ENCODE measurements around the gene H2BK1. TPM values are rescaled to one million over a fixed set of nuclear protein-coding genes. Genes with fewer than 3 reads are reported as not detected.

Gene H2BK1
- total RNA-seq, 1 experiment from 2014 or later: not detected

GRCh38 chr7:151178236-151178635, 32.1 kb downstream of the H2BK1 start:
- DNase-seq (ENCODE audit: low read depth, low spot score) (no peak), ATAC-seq (no peak)
- H3K27ac ChIP-seq (ENCODE audit: low read length): no peak overlapping the region
- in situ Hi-C loops (cut with HindIII; ENCODE audit: low pct_unique_long_range_greater_than_20kb, low sequenced_read_pairs) (no loop called here), intact Hi-C loops (cut with micrococcal nuclease; ENCODE audit: unreplicated experiment) (no loop called here)
- ChIA-PET POLR2A (no interaction called here), CTCF (no interaction called here)
- no TSS peak for BruUV-seq (replicated peaks)
- H3K36me3 ChIP-seq (ENCODE audit: control insufficient read depth, insufficient read depth, low read length): no peaks in the 10 kb centered on the region
- TF ChIP-seq CTCF (IDR thresholded peaks at IDR 0.05) (no peak), TCF7L2 (IDR thresholded peaks at IDR 0.05; ENCODE audit: low read depth, low read length) (no peak), REST (IDR thresholded peaks at IDR 0.05; ENCODE audit: insufficient read depth in 1 of 2, low read depth in 2 of 2, low read length in 1 of 2) (no peak), POLR2AphosphoS5 (IDR thresholded peaks at IDR 0.05; ENCODE audit: low read depth, low read length) (no peak), SIN3A (IDR thresholded peaks at IDR 0.05; ENCODE audit: borderline replicate concordance, insufficient read depth, low read depth, low read length) (no peak)
- no peaks in the 10 kb centered on the region for H3K4me1 ChIP-seq (ENCODE audit: control insufficient read depth, insufficient read depth, low read length)
- peaks cover 4% of the 10 kb centered on the region; the same call in 1 of the 2 replicates for H3K27me3 ChIP-seq (ENCODE audit: control insufficient read depth, insufficient read depth, low read length)
- no peak overlapping the region for H3K4me3 ChIP-seq (ENCODE audit: low read depth in 2 of 2, low read length in 2 of 2)
- H3K9me3 ChIP-seq (ENCODE audit: control insufficient read depth, insufficient read depth, low read depth, low read length): no peaks in the 10 kb centered on the region

- TF ChIP-seq SIN3A (IDR thresholded peaks at IDR 0.05; ENCODE audit: borderline replicate concordance, insufficient read depth, low read depth, low read length): no peak
- TF ChIP-seq TCF7L2 (IDR thresholded peaks at IDR 0.05; ENCODE audit: low read depth, low read length): no peak
- TF ChIP-seq REST (IDR thresholded peaks at IDR 0.05; ENCODE audit: insufficient read depth in 1 of 2, low read depth in 2 of 2, low read length in 1 of 2): no peak
- TF ChIP-seq POLR2AphosphoS5 (IDR thresholded peaks at IDR 0.05; ENCODE audit: low read depth, low read length): no peak
- no peak for TF ChIP-seq CTCF (IDR thresholded peaks at IDR 0.05)
- ChIA-PET CTCF (interaction anchor here (0.6 kb wide), 1 partner anchor 57 kb away, joined by 3 read pairs; no protein-coding TSS in a partner anchor), POLR2A (no interaction called here)
- intact Hi-C loops (cut with micrococcal nuclease; ENCODE audit: unreplicated experiment): no loop called here
- Histone ChIP-seq H3K4me3 (ENCODE audit: low read depth in 2 of 2, low read length in 2 of 2) (no peak overlapping the region), H3K36me3 (ENCODE audit: control insufficient read depth, insufficient read depth, low read length) (no peaks in the 10 kb centered on the region), H3K27me3 (ENCODE audit: control insufficient read depth, insufficient read depth, low read length) (peaks cover 5% of the 10 kb centered on the region; the same call in 1 of the 2 replicates), H3K27ac (ENCODE audit: low read length) (no peak overlapping the region), H3K9me3 (ENCODE audit: control insufficient read depth, insufficient read depth, low read depth, low read length) (no peaks in the 10 kb centered on the region), H3K4me1 (ENCODE audit: control insufficient read depth, insufficient read depth, low read length) (no peaks in the 10 kb centered on the region)
- ATAC-seq (no peak), DNase-seq (ENCODE audit: low read depth, low spot score) (no peak)
- BruUV-seq (replicated peaks): no TSS peak
- in situ Hi-C loops (cut with HindIII; ENCODE audit: low pct_unique_long_range_greater_than_20kb, low sequenced_read_pairs): no loop called here
Observed at GRCh38 chr7:151177310-151177709, 33.0 kb downstream of the H2BK1 start.

All from Panc1 (cell line).